Activated naive CD8-positive, alpha-beta T cell treated with anti-CD3 and anti-CD28 coated beads, Interleukin-2, amount 50 U/mL, for 24 hours (primary cell): ENCODE data around the gene DMPK.

Experiments
- ATAC-seq: fragments of 150-1000 bp; cut with Tn5 transposase; one replicate; pipeline ENCODE4 v1.10.0; 2021
- DNase-seq: peaks from one replicate; pipeline ENCODE4 v3.0.0; 2021
- H3K27ac Mint-ChIP-seq: one replicate; pipeline ENCODE4 v1.8.0; 2021; ENCODE audit warnings: mild to moderate bottlenecking, mixed read lengths
- H3K27me3 Mint-ChIP-seq: one replicate; pipeline ENCODE4 v1.8.0; 2021; ENCODE audit warnings: mixed read lengths
- H3K36me3 Mint-ChIP-seq: one replicate; pipeline ENCODE4 v1.8.0; 2021; ENCODE audit warnings: low read depth, mixed read lengths
- H3K4me1 Mint-ChIP-seq: one replicate; pipeline ENCODE4 v1.8.0; 2021; ENCODE audit warnings: mixed read lengths
- H3K4me3 Mint-ChIP-seq: one replicate; pipeline ENCODE4 v1.8.0; 2021; ENCODE audit warnings: mild to moderate bottlenecking, moderate library complexity, mixed read lengths
- H3K9me3 Mint-ChIP-seq: one replicate; pipeline ENCODE4 v1.8.0; 2021; ENCODE audit warnings: mixed read lengths

DMPK gene

GRCh38 chr19:45772912-45773311 is 9.4 kb downstream of the DMPK start:
- Mint-ChIP-seq H3K4me3 (no peak overlapping the region), H3K36me3 (peaks cover 12% of the 10 kb centered on the region), H3K4me1 (peaks cover 14% of the 10 kb centered on the region), H3K9me3 (no peaks in the 10 kb centered on the region), H3K27me3 (peaks cover 10% of the 10 kb centered on the region), H3K27ac (no peak overlapping the region)
- ATAC-seq (no peak), DNase-seq (no peak)

GRCh38 chr19:45772130-45772840 is 10.0 kb downstream of the DMPK start:
- peaks cover 14% of the 10 kb centered on the region for H3K4me1 Mint-ChIP-seq
- no peak overlapping the region for H3K27ac Mint-ChIP-seq
- H3K9me3 Mint-ChIP-seq: no peaks in the 10 kb centered on the region
- DNase-seq (no peak), ATAC-seq (no peak)
- peaks cover 10% of the 10 kb centered on the region for H3K27me3 Mint-ChIP-seq
- H3K4me3 Mint-ChIP-seq: no peak overlapping the region
- H3K36me3 Mint-ChIP-seq: peaks cover 7% of the 10 kb centered on the region

- Mint-ChIP-seq H3K36me3 (no peaks in the 10 kb centered on the region), H3K9me3 (no peaks in the 10 kb centered on the region), H3K27me3 (peaks cover 10% of the 10 kb centered on the region), H3K4me3 (no peak overlapping the region), H3K27ac (no peak overlapping the region), H3K4me1 (peaks cover 14% of the 10 kb centered on the region)
- ATAC-seq: no peak
- no peak for DNase-seq
Observed at GRCh38 chr19:45771311-45771933, 10.9 kb downstream of the DMPK start.

GRCh38 chr19:45770192-45771101 is 11.8 kb downstream of the DMPK start:
- no peaks in the 10 kb centered on the region for H3K9me3 Mint-ChIP-seq
- no peaks in the 10 kb centered on the region for H3K36me3 Mint-ChIP-seq
- ATAC-seq (peak; percentile 75), DNase-seq (peak; percentile 92)
- peaks cover 12% of the 10 kb centered on the region for H3K27me3 Mint-ChIP-seq
- H3K4me1 Mint-ChIP-seq: peaks cover 14% of the 10 kb centered on the region
- peak overlapping the region; percentile 77 for H3K4me3 Mint-ChIP-seq
- no peak overlapping the region for H3K27ac Mint-ChIP-seq

GRCh38 chr19:45769821-45770191 is 12.5 kb downstream of the DMPK start:
- no peaks in the 10 kb centered on the region for H3K9me3 Mint-ChIP-seq
- H3K27me3 Mint-ChIP-seq: peaks cover 16% of the 10 kb centered on the region
- peak; percentile 24 for ATAC-seq
- H3K4me1 Mint-ChIP-seq: peaks cover 14% of the 10 kb centered on the region
- H3K27ac Mint-ChIP-seq: peak overlapping the region; percentile 60
- H3K4me3 Mint-ChIP-seq: peak overlapping the region; percentile 77
- H3K36me3 Mint-ChIP-seq: no peaks in the 10 kb centered on the region
- peak; percentile 48 for DNase-seq

- peaks cover 14% of the 10 kb centered on the region for H3K4me1 Mint-ChIP-seq
- peak within 1 kb of the TSS; percentile 60 for H3K27ac Mint-ChIP-seq
- ATAC-seq (peak; percentile 65), DNase-seq (peak; percentile 98)
- H3K4me3 Mint-ChIP-seq: peak within 1 kb of the TSS; percentile 77
- H3K36me3 Mint-ChIP-seq: no peaks in the 10 kb centered on the region
- H3K27me3 Mint-ChIP-seq: peaks cover 20% of the 10 kb centered on the region
- no peaks in the 10 kb centered on the region for H3K9me3 Mint-ChIP-seq
Observed at GRCh38 chr19:45768984-45769782, 13.1 kb downstream of the DMPK start, which contains the start of gene SIX5. Gene SIX5 (minus strand): TSS chr19:45769252. CDS start chr19:45768844, 408 bp downstream.

- H3K27ac Mint-ChIP-seq: peak overlapping the region; percentile 60
Observed at GRCh38 chr19:45768655-45768983, 13.7 kb downstream of the DMPK start.

GRCh38 chr19:45767881-45768654 is 14.2 kb downstream of the DMPK start:
- peak overlapping the region; percentile 59 for H3K4me3 Mint-ChIP-seq
- no peaks in the 10 kb centered on the region for H3K36me3 Mint-ChIP-seq
- H3K4me1 Mint-ChIP-seq: peaks cover 14% of the 10 kb centered on the region
- DNase-seq (peak; percentile 26), ATAC-seq (no peak)
- H3K27ac Mint-ChIP-seq: no peak overlapping the region
- H3K9me3 Mint-ChIP-seq: no peaks in the 10 kb centered on the region
- H3K27me3 Mint-ChIP-seq: peaks cover 20% of the 10 kb centered on the region

More at GRCh38 chr19:45768655-45768983, 13.7 kb downstream of the DMPK start:
- no peaks in the 10 kb centered on the region for H3K36me3 Mint-ChIP-seq
- DNase-seq (peak; percentile 57), ATAC-seq (no peak)
- H3K9me3 Mint-ChIP-seq: no peaks in the 10 kb centered on the region
- H3K4me1 Mint-ChIP-seq: peaks cover 14% of the 10 kb centered on the region
- H3K4me3 Mint-ChIP-seq: peak overlapping the region; percentile 77
- peaks cover 20% of the 10 kb centered on the region for H3K27me3 Mint-ChIP-seq

GRCh38 chr19:45767410-45767880 is 14.8 kb downstream of the DMPK start:
- no peak for ATAC-seq
- peaks cover 14% of the 10 kb centered on the region for H3K4me1 Mint-ChIP-seq
- H3K27me3 Mint-ChIP-seq: peaks cover 20% of the 10 kb centered on the region
- no peak overlapping the region for H3K27ac Mint-ChIP-seq
- no peak for DNase-seq
- H3K9me3 Mint-ChIP-seq: no peaks in the 10 kb centered on the region
- H3K4me3 Mint-ChIP-seq: peak overlapping the region; percentile 29
- H3K36me3 Mint-ChIP-seq: no peaks in the 10 kb centered on the region

- no peak for ATAC-seq
- H3K4me1 Mint-ChIP-seq: peaks cover 14% of the 10 kb centered on the region
Observed at GRCh38 chr19:45766869-45767346, 15.4 kb downstream of the DMPK start.

GRCh38 chr19:45766296-45766868 is 15.9 kb downstream of the DMPK start:
- H3K9me3 Mint-ChIP-seq: no peaks in the 10 kb centered on the region
- ATAC-seq (no peak), DNase-seq (no peak)
- H3K27ac Mint-ChIP-seq: no peak overlapping the region
- H3K4me3 Mint-ChIP-seq: no peak overlapping the region
- H3K27me3 Mint-ChIP-seq: peaks cover 15% of the 10 kb centered on the region
- H3K4me1 Mint-ChIP-seq: peaks cover 14% of the 10 kb centered on the region
- H3K36me3 Mint-ChIP-seq: no peaks in the 10 kb centered on the region

More at GRCh38 chr19:45766869-45767346, 15.4 kb downstream of the DMPK start:
- Mint-ChIP-seq H3K4me3 (no peak overlapping the region), H3K36me3 (no peaks in the 10 kb centered on the region), H3K27me3 (peaks cover 16% of the 10 kb centered on the region), H3K27ac (no peak overlapping the region), H3K9me3 (no peaks in the 10 kb centered on the region)
- no peak for DNase-seq

- H3K4me3 Mint-ChIP-seq: no peak overlapping the region
- peaks cover 10% of the 10 kb centered on the region for H3K27me3 Mint-ChIP-seq
- no peaks in the 10 kb centered on the region for H3K9me3 Mint-ChIP-seq
- DNase-seq (no peak), ATAC-seq (no peak)
- no peak overlapping the region for H3K27ac Mint-ChIP-seq
- H3K36me3 Mint-ChIP-seq: no peaks in the 10 kb centered on the region
- H3K4me1 Mint-ChIP-seq: peaks cover 14% of the 10 kb centered on the region
Observed at GRCh38 chr19:45765702-45766295, 16.5 kb downstream of the DMPK start.
